ENCODE data around the gene SLC22A16. TPM values are rescaled to one million over a fixed set of nuclear protein-coding genes. Genes with fewer than 3 reads are reported as not detected.

Gene SLC22A16
- total RNA-seq, 1 experiment from 2014 or later = not detected

GRCh38 chr6:110481081-110481480 is 4.7 kb upstream of the SLC22A16 start:
- Mint-ChIP-seq H3K4me3 (ENCODE audit: low read depth, unreplicated experiment) (no peak overlapping the region), H3K4me1 (ENCODE audit: low read depth, unreplicated experiment) (peaks cover 23% of the 10 kb centered on the region), H3K27me3 (ENCODE audit: unreplicated experiment) (peaks cover 3% of the 10 kb centered on the region), H3K36me3 (ENCODE audit: insufficient read depth, unreplicated experiment) (no peaks in the 10 kb centered on the region), H3K27ac (ENCODE audit: unreplicated experiment) (no peak overlapping the region), H3K9me3 (ENCODE audit: low read depth, unreplicated experiment) (no peaks in the 10 kb centered on the region)
- intact Hi-C loops (cut with micrococcal nuclease; ENCODE audit: unreplicated experiment) = loop anchor here (5.0 kb wide), 1 partner anchor 46 kb away; no protein-coding TSS in a partner anchor
- BruUV-seq (replicated peaks) = no TSS peak
- DNase-seq = no peak
- CTCF ChIA-PET = no interaction called here
- no peak for TF ChIP-seq CTCF (IDR thresholded peaks at IDR 0.05; ENCODE audit: unreplicated experiment)

GRCh38 chr6:110475066-110475653 is 1.3 kb downstream of the SLC22A16 start:
- intact Hi-C loops (cut with micrococcal nuclease; ENCODE audit: unreplicated experiment) = no loop called here
- Mint-ChIP-seq H3K36me3 (ENCODE audit: insufficient read depth, unreplicated experiment) (no peaks in the 10 kb centered on the region), H3K4me1 (ENCODE audit: low read depth, unreplicated experiment) (no peaks in the 10 kb centered on the region), H3K9me3 (ENCODE audit: low read depth, unreplicated experiment) (no peaks in the 10 kb centered on the region), H3K27ac (ENCODE audit: unreplicated experiment) (no peak overlapping the region), H3K4me3 (ENCODE audit: low read depth, unreplicated experiment) (no peak overlapping the region), H3K27me3 (ENCODE audit: unreplicated experiment) (peaks cover 49% of the 10 kb centered on the region)
- CTCF ChIA-PET = no interaction called here
- no peak for TF ChIP-seq CTCF (IDR thresholded peaks at IDR 0.05; ENCODE audit: unreplicated experiment)
- BruUV-seq (replicated peaks) = no TSS peak
- no peak for DNase-seq

- TF ChIP-seq CTCF (IDR thresholded peaks at IDR 0.05; ENCODE audit: unreplicated experiment) = no peak
- peaks cover 53% of the 10 kb centered on the region for H3K27me3 Mint-ChIP-seq (ENCODE audit: unreplicated experiment)
- H3K4me3 Mint-ChIP-seq (ENCODE audit: low read depth, unreplicated experiment) = no peak overlapping the region
- intact Hi-C loops (cut with micrococcal nuclease; ENCODE audit: unreplicated experiment) = no loop called here
- H3K27ac Mint-ChIP-seq (ENCODE audit: unreplicated experiment) = no peak overlapping the region
- no peaks in the 10 kb centered on the region for H3K36me3 Mint-ChIP-seq (ENCODE audit: insufficient read depth, unreplicated experiment)
- H3K4me1 Mint-ChIP-seq (ENCODE audit: low read depth, unreplicated experiment) = no peaks in the 10 kb centered on the region
- CTCF ChIA-PET = no interaction called here
- no peak for DNase-seq
- H3K9me3 Mint-ChIP-seq (ENCODE audit: low read depth, unreplicated experiment) = no peaks in the 10 kb centered on the region
- BruUV-seq (replicated peaks) = no TSS peak
These were observed 1.9 kb downstream of the SLC22A16 start for GRCh38 chr6:110474500-110474899.

- intact Hi-C loops (cut with micrococcal nuclease; ENCODE audit: unreplicated experiment) = no loop called here
- CTCF ChIA-PET = no interaction called here
- no peak for DNase-seq
- H3K4me3 Mint-ChIP-seq (ENCODE audit: low read depth, unreplicated experiment) = no peak overlapping the region
- H3K27me3 Mint-ChIP-seq (ENCODE audit: unreplicated experiment) = peaks cover 54% of the 10 kb centered on the region
- no peaks in the 10 kb centered on the region for H3K36me3 Mint-ChIP-seq (ENCODE audit: insufficient read depth, unreplicated experiment)
- H3K27ac Mint-ChIP-seq (ENCODE audit: unreplicated experiment) = no peak overlapping the region
- no peaks in the 10 kb centered on the region for H3K4me1 Mint-ChIP-seq (ENCODE audit: low read depth, unreplicated experiment)
- TF ChIP-seq CTCF (IDR thresholded peaks at IDR 0.05; ENCODE audit: unreplicated experiment) = no peak
- no peaks in the 10 kb centered on the region for H3K9me3 Mint-ChIP-seq (ENCODE audit: low read depth, unreplicated experiment)
- no TSS peak for BruUV-seq (replicated peaks)
These were observed 3.7 kb downstream of the SLC22A16 start for GRCh38 chr6:110472739-110473138.
